SK-N-SH (cell line): ENCODE measurements around the gene CYP26A1.

Source experiments
- CTCF ChIP-seq: fragments of 200-600 bp; sonication (generic); IDR thresholded peaks from 2 replicates; pipeline ENCODE4 v1.6.1; 2017; ENCODE audit warnings: antibody characterized with exemption, mild to moderate bottlenecking, moderate library complexity
- ELF1 ChIP-seq: IDR thresholded peaks from 2 replicates; pipeline ENCODE4 v1.4.0; 2012
- EP300 ChIP-seq, 2 experiments: IDR thresholded peaks; 2 replicates each; pipeline versions ENCODE4 v1.4.0 to v1.6.1; 2012; ENCODE audit warnings: borderline replicate concordance in 1 of 2, low read depth in 1 of 2, low read length in 1 of 2
- FOXM1 ChIP-seq: IDR thresholded peaks from 2 replicates; pipeline ENCODE4 v1.4.0; 2012; ENCODE audit warnings: low read depth, mild to moderate bottlenecking
- GABPA ChIP-seq: IDR thresholded peaks from 2 replicates; pipeline ENCODE4 v1.4.0; 2012; ENCODE audit warnings: low read depth, mild to moderate bottlenecking
- MAX ChIP-seq: IDR thresholded peaks from 2 replicates; pipeline ENCODE4 v1.4.0; 2012; ENCODE audit warnings: low read depth
- MXI1 ChIP-seq: IDR thresholded peaks from 2 replicates; pipeline ENCODE4 v1.6.1; 2012; ENCODE audit warnings: mild to moderate bottlenecking, low read depth, low read length, improper control_type of control experiment
- POLR2AphosphoS5 ChIP-seq: IDR thresholded peaks from 2 replicates; pipeline ENCODE4 v1.6.1; 2012; ENCODE audit warnings: low read depth, low read length
- SMC3 ChIP-seq: IDR thresholded peaks from 2 replicates; pipeline ENCODE4 v1.6.1; 2012; ENCODE audit warnings: low read depth, low read length, improper control_type of control experiment
- ZBTB33 ChIP-seq: IDR thresholded peaks from 2 replicates; pipeline ENCODE4 v1.4.0; 2012; ENCODE audit warnings: low read depth, borderline replicate concordance

- TF ChIP-seq FOXM1 (no peak), MXI1 (no peak), CTCF (no peak), ZBTB33 (no peak), MAX (no peak), EP300 (IDR thresholded peaks at IDR 0.05; ENCODE audit: borderline replicate concordance in 1 of 2, low read depth in 1 of 2, low read length in 1 of 2) (no peak), GABPA (no peak), POLR2AphosphoS5 (no peak), SMC3 (no peak), ELF1 (no peak)
These were observed 36.9 kb downstream of the CYP26A1 start for GRCh38 chr10:93110472-93111146.
